T-helper 2 cell treated with Interferon-gamma antibody and Interleukin-4, amounts not matched to agents 5 μg/mL and 100 μg/mL, for 36 hours (primary cell): Measurements from ENCODE around the gene HOXA9.

ENCODE experiments used
- DNase-seq: peaks from one replicate; pipeline ENCODE4 v3.0.0; 2021; ENCODE audit warnings: low spot score
- H3K27ac Mint-ChIP-seq: one replicate; pipeline ENCODE4 v1.8.0; 2021; ENCODE audit warnings: mild to moderate bottlenecking, mixed read lengths
- H3K27me3 Mint-ChIP-seq: one replicate; pipeline ENCODE4 v1.8.0; 2021; ENCODE audit warnings: low read depth, mixed read lengths
- H3K36me3 Mint-ChIP-seq: one replicate; pipeline ENCODE4 v1.8.0; 2021; ENCODE audit warnings: low read depth, mixed read lengths
- H3K4me1 Mint-ChIP-seq: one replicate; pipeline ENCODE4 v1.8.0; 2021; ENCODE audit warnings: low read depth, mixed read lengths
- H3K4me3 Mint-ChIP-seq: one replicate; pipeline ENCODE4 v1.8.0; 2022; ENCODE audit warnings: mild to moderate bottlenecking, moderate library complexity, mixed read lengths
- H3K9me3 Mint-ChIP-seq: one replicate; pipeline ENCODE4 v1.8.0; 2021; ENCODE audit warnings: mixed read lengths

The HOXA9 gene

DNA sequence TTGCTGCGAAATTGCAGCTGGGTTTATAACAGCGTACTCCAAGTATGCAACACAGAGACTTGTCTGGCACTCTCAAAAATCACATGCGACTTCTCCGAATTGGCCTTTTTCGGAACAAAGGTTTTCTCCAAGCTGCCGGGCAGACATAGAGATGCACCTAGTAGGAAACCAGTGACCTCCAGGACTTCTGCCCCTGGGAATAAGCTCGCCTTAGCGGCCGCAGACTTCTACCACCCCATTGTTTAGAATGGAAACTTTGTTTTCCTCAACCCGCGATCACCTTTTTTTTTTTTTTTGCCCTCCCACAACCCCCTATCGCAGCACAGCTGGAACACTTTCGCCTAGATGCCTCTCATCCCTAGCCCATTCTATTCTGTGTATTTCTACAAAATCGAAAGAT is 13.7 kb upstream of the HOXA9 start:
- Mint-ChIP-seq H3K9me3 (no peaks in the 10 kb centered on the region), H3K27me3 (peaks cover 78% of the 10 kb centered on the region), H3K27ac (no peak overlapping the region), H3K4me1 (peaks cover 6% of the 10 kb centered on the region), H3K4me3 (no peak overlapping the region), H3K36me3 (peaks cover 2% of the 10 kb centered on the region)
- DNase-seq, result no peak

DNA sequence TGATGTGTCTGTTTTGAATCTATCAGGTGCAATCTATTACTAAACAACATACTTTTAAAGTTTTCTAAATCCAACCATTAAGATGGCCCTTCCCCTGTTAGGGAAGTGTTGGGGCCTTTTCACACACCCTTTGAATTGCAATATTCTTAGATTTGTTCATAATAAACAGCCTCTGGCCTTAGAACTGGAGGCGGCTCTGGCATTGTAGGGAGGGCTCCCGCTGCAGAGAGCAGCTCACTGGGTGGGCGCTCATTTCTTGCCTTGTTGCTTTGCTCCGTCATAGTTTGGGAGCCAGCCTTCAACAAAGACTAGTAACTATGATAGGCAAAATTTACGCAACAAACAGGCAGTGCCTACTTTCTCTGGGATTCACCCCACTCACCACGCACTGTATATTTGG is 13.0 kb upstream of the HOXA9 start:
- no peak overlapping the region for H3K27ac Mint-ChIP-seq
- no peaks in the 10 kb centered on the region for H3K9me3 Mint-ChIP-seq
- peaks cover 6% of the 10 kb centered on the region for H3K4me1 Mint-ChIP-seq
- peaks cover 2% of the 10 kb centered on the region for H3K36me3 Mint-ChIP-seq
- H3K27me3 Mint-ChIP-seq, result peaks cover 72% of the 10 kb centered on the region
- H3K4me3 Mint-ChIP-seq, result no peak overlapping the region
- DNase-seq, result no peak

DNA sequence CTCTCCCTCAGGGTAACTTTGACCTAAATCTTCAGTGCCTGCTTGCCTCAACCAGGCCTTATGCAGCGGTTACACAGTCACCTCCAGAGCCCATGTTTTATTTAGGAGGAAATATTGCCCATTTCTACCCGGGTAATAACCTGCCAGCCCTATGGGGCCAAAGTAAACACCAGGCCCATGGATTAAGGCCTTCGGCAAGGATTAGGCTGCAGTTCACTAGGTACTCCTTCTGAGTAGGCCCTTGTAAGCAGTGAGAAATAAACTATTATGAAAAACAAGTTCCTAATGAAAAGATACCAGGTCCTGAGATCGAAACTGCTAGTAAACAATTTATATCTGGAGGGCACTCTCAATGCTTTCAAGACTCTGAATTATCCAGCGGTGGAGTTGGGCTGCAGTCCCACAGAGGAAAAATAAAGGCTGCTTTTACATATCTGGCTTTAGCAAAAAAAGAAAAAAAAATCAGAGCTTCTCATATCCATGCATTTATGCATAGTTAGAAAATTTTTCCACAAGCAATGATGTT is 12.5 kb upstream of the HOXA9 start:
- no peak overlapping the region for H3K4me3 Mint-ChIP-seq
- DNase-seq, result no peak
- peaks cover 68% of the 10 kb centered on the region for H3K27me3 Mint-ChIP-seq
- H3K9me3 Mint-ChIP-seq, result no peaks in the 10 kb centered on the region
- peaks cover 2% of the 10 kb centered on the region for H3K36me3 Mint-ChIP-seq
- no peak overlapping the region for H3K27ac Mint-ChIP-seq
- peaks cover 6% of the 10 kb centered on the region for H3K4me1 Mint-ChIP-seq

DNA sequence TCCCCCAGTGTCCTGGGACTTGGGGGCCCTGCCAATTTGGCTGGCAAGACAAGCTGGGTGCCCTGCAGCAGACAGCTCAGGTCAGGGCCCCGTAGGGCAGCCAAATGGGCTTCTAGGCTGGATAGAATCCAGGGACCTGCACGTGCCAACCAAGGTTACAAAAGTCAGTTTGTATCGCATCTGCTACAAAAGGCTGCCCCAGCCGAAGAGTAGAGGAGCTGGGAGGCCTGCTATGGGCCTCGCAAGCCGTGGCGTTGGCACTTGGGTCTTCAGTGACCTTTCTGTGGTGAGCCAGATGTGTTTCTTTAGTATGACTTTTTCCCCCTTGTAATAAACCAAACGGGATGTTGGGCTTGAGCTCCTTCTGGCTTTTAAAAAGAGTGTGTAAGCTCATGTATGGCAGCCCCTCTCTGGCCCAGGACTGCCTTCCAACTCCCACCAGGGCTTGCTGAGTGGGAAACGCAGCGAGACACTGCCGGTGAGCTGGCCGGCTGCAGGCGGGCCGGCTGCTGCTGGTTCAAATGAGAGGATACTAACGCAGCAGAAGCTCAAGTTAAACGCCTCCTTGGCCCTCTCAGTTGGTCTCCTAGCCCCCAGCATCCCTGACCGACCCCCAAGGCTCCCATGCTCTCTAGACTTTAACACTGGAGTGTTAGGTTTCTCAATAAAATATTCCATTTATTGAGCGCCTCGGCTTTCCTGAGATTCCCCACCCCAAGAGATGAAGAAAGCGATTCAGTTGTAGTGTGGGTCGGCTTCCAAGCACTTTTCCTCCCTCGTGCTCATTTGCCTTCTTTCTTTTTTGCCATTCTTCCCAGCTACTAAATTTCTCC is 11.8 kb upstream of the HOXA9 start:
- H3K4me1 Mint-ChIP-seq, result peaks cover 6% of the 10 kb centered on the region
- peaks cover 2% of the 10 kb centered on the region for H3K36me3 Mint-ChIP-seq
- DNase-seq, result no peak
- peaks cover 65% of the 10 kb centered on the region for H3K27me3 Mint-ChIP-seq
- no peak overlapping the region for H3K27ac Mint-ChIP-seq
- no peak overlapping the region for H3K4me3 Mint-ChIP-seq
- H3K9me3 Mint-ChIP-seq, result no peaks in the 10 kb centered on the region

DNA sequence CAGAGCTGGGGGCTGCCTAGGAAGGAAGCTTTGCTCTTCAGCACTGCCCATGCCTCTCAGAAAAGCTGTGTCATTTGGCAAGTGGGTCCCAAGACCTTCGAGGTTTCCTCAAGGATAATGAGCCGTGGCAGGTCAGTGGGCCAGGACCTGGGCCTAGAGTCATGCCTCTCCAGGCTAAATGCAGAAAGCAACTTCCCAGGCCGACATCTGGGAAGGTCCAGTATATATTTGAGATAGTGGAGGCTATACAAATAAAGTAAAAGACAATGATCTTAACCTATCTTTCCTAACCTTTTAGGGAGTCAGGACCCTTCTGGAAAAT is 11.1 kb upstream of the HOXA9 start:
- Mint-ChIP-seq H3K36me3 (peaks cover 6% of the 10 kb centered on the region), H3K4me3 (no peak overlapping the region), H3K27ac (no peak overlapping the region), H3K4me1 (peaks cover 8% of the 10 kb centered on the region), H3K27me3 (peaks cover 66% of the 10 kb centered on the region), H3K9me3 (no peaks in the 10 kb centered on the region)
- DNase-seq, result no peak

DNA sequence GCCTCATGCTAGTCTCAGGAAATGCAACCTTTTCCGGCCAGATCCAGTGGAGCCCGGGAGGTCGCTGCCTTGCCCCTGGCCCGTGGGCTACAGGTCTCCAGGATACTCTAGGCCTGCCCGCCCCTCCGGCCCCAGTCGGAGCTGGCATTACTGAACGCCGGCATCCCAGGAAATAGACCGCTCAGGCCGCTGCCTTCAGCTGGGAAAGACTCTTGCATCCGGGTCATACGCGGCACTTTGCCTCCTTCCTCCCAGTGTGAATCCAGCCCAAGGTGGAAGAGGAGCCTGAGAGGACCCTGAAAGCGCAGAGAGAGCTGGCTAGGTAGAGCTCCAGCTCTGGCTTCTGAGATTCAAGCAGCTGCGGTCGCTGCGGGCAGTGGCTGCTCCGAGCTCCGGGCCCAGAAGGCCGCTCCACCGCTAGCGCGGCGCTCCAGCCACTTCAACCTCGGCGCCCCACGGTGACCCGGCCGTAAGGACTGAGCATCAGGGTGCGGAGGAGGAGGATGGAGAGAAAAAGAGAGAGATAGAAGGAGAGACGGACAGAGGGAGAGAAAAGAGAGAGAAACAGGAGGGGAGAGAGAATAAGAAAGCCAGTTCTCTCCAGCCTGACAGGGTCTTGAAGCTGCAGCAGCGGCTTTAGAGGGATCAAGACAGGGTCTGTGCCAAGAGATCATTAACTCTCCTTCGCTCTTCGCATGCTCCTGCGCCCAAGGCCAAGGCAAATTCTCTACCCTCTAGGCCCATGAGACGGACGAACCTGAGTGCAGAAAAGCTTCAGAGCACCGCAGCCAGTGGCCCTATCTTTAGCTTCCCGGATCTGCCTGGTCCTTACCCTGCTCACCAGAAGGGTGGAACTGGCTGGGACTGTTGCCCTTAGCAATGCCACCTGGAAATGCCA is 10.5 kb upstream of the HOXA9 start:
- Mint-ChIP-seq H3K27ac (no peak overlapping the region), H3K27me3 (peaks cover 67% of the 10 kb centered on the region), H3K36me3 (peaks cover 6% of the 10 kb centered on the region), H3K4me3 (no peak overlapping the region), H3K9me3 (no peaks in the 10 kb centered on the region), H3K4me1 (peaks cover 8% of the 10 kb centered on the region)
- DNase-seq, result no peak

DNA sequence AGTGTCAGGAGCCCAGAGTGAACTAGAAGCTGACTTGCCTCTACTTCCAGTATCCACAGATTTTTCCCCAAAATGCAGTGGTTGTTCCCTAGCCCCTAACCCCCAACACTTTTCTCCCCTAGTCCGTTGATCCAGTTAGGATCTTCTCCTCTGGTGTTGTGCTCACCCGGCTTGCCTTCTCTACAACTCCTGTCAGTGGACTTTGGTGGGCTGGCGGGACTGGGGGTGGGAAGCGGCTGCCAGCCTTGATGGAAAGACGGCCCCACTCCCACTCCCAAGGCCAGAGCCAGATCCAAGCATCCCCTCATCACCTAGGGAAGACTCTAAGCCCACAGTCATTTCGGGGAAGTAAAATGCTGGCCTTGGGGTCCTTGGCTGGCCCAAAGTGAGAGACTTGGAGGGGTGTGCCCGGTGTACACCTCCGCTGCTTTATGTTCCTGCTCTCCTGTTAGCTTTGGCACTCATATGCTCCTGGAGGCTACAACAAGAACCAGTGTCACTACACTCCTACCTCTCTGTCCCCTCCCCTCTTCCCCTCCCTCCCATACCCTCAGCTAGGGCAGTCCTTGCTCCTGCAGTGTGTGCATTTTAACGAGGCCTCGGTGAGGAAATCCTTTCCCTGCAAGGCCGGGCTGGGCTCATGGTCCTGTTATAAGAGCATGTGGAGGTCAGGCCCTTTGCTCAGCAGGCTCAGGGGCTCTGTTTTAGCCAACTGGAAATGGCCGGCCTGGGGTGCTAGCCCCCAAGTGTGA is 9.7 kb upstream of the HOXA9 start:
- Mint-ChIP-seq H3K36me3 (peaks cover 6% of the 10 kb centered on the region), H3K4me3 (no peak overlapping the region), H3K4me1 (peaks cover 8% of the 10 kb centered on the region), H3K27me3 (peaks cover 71% of the 10 kb centered on the region), H3K9me3 (no peaks in the 10 kb centered on the region), H3K27ac (peak overlapping the region; percentile 69)
- DNase-seq, result no peak

DNA sequence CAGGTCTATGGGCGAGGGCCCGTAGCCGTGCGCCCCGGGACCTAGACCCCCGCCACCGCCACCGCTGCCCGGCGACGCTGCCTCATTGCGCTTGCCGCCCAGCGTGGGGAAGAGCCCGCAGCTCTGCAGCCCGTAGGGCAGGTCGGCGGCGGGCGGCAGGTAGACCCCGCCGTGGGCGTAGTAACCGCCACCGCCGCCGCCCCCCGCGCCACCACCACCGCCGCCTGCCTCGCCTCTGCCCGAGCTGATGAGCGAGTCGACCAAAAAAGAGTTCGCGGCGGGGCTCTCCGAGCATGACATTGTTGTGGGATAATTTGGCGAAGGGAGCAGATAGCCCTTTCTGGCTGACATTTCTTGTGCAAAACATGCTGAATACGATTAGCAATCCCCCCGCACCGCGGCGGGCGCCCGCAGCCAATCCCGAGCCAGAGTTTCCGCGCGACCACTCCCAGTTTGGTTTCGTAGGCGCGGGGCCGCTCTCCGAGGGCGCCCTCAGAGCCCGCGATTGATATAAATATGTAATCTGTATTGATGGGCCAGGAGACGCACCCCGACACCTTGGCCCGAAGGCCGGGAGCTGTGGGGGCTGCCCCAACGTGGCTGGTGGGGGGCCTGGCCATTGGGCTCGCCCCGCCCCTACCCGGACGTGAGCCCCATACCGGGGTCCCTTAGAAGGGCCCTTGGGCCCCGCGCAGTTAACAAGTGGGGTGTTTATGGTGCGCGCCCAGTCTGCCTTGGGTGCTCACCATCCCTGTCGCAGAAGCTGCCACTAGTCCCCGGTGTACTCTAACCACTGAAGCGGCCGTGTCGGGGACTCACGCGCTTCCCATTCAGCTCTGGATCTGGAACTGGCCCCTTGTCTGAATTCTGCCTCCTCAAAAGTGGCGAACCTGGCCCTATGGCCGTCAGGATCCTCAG is 8.9 kb upstream of the HOXA9 start, which contains the start of gene HOXA10:
Gene HOXA10 (minus strand): TSS at position 365 of the 918 bp plus-strand sequence. CDS start 14 bp downstream, at position 351.
- peak within 1 kb of the TSS; percentile 69 for H3K27ac Mint-ChIP-seq
- peaks cover 68% of the 10 kb centered on the region for H3K27me3 Mint-ChIP-seq
- no peaks in the 10 kb centered on the region for H3K9me3 Mint-ChIP-seq
- no peak for DNase-seq
- no peak within 1 kb of the TSS for H3K4me3 Mint-ChIP-seq
- peaks cover 2% of the 10 kb centered on the region for H3K4me1 Mint-ChIP-seq
- H3K36me3 Mint-ChIP-seq, result peaks cover 6% of the 10 kb centered on the region

DNA sequence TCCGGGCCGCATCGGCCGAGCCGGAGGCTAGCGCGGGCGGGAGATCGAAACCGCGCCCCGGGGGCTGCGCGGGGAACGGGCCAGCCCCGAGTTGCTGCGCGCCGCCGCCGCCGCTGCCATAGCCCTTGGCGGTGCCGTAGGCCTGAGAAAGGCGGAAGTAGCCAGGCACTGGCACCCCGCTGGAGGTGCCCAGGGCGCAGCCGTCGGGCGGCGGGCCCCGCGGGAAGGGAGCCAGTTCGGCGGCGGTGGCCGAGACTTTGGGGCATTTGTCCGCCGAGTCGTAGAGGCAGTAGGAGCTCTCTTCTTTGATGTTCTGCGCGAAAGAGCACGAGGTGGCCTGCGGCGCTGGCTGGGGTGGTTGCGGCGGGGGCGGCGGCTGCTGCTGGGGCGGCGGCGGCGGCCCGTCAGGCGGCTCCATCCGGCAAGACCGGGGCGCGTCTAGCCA is 8.2 kb upstream of the HOXA9 start:
- Mint-ChIP-seq H3K4me3 (no peak overlapping the region), H3K4me1 (peaks cover 4% of the 10 kb centered on the region), H3K9me3 (no peaks in the 10 kb centered on the region), H3K27me3 (peaks cover 70% of the 10 kb centered on the region), H3K27ac (no peak overlapping the region), H3K36me3 (peaks cover 8% of the 10 kb centered on the region)
- DNase-seq, result no peak

DNA sequence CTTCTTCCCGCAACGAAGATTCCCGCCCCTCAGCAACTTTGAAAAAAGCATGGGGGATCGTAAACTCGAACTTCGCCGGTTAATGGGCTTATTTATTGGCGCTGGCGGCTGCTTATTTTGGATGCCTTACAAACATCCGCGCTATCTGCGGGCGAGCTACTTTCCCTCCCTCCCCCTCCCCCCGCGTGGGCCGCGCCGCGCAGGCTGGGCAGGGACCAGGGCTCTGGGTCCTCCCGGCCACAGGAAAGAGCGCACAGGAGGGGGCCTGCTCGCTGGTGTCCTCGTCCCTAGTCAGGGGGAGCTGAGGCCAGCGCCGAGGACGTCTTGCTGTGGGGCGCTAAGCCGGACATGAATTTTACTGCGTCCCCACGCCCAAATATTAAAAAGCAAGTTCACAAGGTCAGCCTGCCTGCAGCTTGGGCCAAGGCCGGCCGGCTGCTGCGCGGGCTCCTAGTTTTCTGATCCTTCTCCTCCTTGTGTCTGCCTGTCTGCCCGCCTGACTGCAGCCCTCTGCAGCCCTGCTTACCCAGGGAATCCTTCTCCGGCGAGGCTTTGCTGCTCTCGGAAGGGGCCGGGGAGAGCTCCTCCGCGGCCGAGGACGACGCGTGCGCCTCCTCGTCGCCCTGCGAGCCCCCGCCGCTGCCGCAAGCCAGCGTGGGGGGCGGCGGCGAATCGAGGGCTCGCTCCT is 7.6 kb upstream of the HOXA9 start:
- H3K27me3 Mint-ChIP-seq, result peaks cover 70% of the 10 kb centered on the region
- no peaks in the 10 kb centered on the region for H3K9me3 Mint-ChIP-seq
- no peak for DNase-seq
- no peak overlapping the region for H3K4me3 Mint-ChIP-seq
- H3K4me1 Mint-ChIP-seq, result peaks cover 5% of the 10 kb centered on the region
- peaks cover 8% of the 10 kb centered on the region for H3K36me3 Mint-ChIP-seq
- H3K27ac Mint-ChIP-seq, result no peak overlapping the region

DNA sequence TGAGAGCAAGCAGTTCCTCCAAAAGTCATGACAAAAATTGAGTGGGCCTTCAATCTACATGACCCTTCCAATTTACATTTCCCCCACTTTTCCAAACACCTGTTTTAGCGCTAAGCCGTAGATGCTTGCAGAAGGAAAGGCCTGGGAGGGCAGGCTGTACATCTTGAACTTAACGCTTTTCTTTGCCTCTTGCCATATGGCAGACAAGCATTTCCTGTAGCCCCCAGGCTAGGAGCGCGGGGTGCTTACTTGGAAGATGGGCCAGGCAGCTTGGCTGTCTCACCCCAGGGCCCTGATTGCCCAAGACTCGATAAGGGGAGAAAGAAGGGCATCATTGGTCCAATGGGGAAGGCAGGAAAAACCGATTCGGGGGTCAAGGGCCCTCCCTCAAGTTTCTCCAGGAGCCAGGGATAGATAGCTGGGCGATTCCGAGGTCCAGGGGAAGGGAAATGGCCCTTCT is 7.0 kb upstream of the HOXA9 start:
- no peak for DNase-seq
- Mint-ChIP-seq H3K27ac (peak overlapping the region; percentile 85), H3K9me3 (no peaks in the 10 kb centered on the region), H3K36me3 (peaks cover 8% of the 10 kb centered on the region), H3K4me1 (peaks cover 5% of the 10 kb centered on the region), H3K4me3 (peak overlapping the region; percentile 55), H3K27me3 (peaks cover 70% of the 10 kb centered on the region)

DNA sequence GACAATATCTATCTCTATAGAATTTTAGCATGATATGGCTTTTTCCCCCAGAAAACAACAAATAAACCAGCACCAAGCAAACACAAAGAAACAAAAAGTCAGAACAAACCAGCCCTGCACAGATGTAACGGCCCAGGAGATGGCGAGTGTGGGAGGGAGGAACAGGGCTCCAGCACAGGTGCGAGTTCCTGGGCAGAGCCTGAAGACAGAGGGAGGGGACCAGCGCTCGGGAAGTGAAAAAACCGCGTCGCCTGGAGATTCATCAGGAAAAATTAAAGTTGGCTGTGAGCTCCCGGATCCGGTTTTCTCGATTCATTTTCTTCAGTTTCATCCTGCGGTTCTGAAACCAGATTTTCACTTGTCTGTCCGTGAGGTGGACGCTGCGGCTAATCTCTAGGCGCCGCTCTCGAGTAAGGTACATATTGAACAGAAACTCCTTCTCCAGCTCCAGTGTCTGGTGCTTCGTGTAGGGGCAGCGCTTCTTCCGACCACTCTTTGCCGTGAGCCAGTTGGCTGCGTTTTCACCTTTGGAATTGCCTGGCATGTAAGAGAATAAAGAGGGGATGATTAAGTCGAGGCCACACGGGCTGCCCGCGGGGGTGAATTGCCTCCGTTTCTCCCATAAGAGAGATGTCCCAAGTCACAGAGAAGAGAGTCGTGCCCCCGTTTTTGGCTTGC is 6.4 kb upstream of the HOXA9 start:
- Mint-ChIP-seq H3K27ac (peak overlapping the region; percentile 85), H3K36me3 (peaks cover 8% of the 10 kb centered on the region), H3K4me1 (peaks cover 5% of the 10 kb centered on the region), H3K4me3 (peak overlapping the region; percentile 55), H3K9me3 (no peaks in the 10 kb centered on the region), H3K27me3 (peaks cover 76% of the 10 kb centered on the region)
- DNase-seq, result no peak
